ENCODE data around the gene ANXA2R. TPM values are rescaled to one million over a fixed set of nuclear protein-coding genes. Genes with fewer than 3 reads are reported as not detected.

The ANXA2R gene
- total RNA-seq, 1 experiment from 2014 or later, result 2.6 TPM

DNA sequence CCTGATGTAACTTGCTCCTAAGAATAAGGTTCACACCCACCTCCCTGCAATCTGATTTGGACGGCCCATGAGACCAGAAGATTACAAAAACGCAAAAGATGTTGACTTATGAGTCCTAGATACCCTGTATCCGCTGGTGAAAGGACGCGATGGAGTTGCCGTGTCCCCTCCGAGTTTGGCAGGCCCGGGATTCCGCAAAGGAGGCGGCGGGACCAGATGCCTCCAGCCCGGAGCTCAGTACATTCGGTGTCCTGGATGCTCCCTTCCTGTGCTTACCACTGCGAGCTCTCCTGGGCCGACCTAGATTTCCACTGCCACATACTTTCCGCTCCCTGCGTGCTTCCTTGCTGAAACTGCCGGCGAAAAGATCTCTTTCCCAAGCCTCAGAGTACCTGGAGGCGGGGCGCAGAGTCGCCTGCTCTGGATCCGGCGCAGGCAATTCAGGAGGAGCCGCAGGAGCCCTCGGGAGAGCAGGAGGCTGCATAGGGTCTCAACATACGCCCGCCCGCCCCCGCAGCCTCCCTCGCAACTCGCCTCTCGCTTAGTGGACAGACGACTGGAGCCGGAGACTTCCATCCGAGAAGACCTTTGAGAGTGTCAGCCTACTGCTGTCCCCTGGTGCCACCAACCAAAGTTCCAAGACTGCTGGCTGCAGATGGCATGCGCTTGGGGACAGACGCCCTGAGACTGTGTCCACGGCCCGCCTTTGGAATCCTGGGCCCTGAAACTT lies 39.8 kb downstream of the ANXA2R start:
- DNase-seq (ENCODE audit: low read depth), result no peak

DNA sequence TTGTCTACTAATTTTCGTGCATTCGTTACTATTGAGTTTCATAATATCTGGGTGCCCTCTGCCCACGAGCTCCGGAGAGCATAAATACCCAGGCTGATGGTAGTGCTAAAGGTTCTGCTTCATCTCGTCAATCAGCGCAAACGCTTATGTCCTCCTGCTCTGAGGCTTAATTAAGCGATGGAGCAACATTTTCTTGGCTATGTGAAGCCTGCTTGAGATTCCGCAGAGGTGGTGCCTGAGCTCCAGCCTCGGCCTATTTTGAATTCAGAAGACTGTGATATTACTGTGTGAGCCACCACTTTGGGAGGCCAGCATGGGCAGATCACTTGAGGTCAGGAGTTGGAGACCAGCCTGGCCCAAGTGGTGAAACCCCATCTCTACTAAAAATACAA lies 44.8 kb downstream of the ANXA2R start:
- DNase-seq (ENCODE audit: low read depth), result peak; percentile 54

DNA sequence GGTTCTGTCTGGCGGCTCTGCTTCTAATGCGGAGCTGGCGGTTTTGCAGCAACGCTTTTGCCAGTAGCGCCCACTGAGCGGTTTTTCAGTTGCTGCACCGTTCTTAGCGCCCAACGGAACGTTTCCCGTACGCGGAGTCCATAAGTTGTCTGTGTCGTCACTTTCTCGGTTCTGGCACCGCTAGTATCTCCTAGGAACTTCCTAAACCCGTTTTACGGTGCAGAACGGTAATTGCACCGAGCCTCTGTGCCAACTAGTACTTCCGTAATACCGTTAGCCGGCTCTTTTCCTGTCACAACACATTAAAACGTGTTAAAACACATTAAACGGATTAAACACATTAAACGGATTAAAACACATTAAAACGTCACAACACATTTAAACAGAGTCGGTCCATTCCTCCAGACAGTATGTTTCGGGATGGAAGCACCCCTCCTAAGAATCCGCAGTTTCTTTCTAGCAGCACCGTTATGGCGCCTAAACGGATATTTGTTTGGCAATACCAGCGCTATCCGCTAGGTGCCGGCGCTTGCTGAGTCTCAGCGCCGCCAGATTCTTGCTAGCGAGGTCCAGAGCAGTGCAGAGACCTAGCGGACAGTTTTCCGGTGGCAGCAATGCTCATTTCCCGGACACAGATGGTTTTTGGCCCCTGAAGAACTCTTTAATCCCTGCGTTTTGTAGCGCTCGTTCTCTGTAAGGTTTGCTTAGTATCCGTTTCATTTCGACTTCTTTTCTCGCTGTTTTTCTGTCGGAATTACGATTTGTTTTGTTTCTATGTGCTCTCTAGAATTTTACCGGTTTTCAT lies 45.4 kb downstream of the ANXA2R start:
- peak; percentile 84 for DNase-seq (ENCODE audit: low read depth)

DNA sequence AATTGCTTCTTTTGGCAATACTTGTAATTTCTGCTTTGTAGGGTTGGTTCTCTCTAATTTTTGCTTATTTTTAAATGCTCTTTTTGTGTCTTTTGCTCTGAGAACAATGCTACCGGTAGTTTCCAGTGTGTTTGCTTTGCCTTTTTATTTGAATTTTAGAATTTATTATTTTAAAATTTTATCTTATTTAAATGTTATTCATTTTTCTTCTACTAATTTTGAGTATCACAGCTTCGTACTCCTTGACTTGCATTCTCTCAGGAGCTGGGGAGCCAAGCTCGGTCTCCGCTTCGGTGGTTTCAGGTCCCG lies 45.9 kb downstream of the ANXA2R start:
- no peak for DNase-seq (ENCODE audit: low read depth)

DNA sequence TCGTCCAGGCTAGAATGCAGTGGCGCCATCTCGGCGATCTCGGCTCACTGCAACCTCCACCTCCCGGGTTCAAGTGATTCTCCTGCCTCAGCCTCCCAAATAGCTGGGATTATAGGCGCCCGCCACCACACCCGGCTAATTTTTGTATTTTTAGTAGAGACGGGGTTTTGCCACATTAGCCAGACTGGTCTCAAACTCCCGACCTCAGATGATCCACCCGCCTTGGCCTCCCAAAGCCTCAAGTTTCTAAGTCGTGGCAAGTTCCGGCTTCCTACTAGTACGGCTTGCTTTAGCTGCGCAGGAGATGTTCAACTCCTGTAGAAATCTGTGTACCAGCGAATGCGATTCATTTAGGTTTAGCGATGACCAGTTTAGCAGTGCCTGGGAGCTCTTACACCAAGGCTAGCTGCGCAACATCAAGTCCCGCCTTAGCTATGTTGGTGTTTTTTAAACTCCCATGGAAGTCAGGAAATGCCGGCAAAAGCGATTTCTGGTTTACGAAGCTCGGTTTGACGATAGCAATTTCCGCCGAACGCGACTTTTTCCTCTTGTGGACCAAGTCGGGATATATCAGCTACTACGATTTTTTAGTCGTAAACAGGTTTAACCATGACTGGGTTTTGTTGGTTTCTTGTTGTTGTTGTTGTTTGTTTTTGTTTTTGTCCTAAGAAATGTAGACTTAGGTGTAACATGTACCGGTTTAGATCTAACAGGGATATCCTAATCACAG lies 46.4 kb downstream of the ANXA2R start:
- peak; percentile 72 for DNase-seq (ENCODE audit: low read depth)

DNA sequence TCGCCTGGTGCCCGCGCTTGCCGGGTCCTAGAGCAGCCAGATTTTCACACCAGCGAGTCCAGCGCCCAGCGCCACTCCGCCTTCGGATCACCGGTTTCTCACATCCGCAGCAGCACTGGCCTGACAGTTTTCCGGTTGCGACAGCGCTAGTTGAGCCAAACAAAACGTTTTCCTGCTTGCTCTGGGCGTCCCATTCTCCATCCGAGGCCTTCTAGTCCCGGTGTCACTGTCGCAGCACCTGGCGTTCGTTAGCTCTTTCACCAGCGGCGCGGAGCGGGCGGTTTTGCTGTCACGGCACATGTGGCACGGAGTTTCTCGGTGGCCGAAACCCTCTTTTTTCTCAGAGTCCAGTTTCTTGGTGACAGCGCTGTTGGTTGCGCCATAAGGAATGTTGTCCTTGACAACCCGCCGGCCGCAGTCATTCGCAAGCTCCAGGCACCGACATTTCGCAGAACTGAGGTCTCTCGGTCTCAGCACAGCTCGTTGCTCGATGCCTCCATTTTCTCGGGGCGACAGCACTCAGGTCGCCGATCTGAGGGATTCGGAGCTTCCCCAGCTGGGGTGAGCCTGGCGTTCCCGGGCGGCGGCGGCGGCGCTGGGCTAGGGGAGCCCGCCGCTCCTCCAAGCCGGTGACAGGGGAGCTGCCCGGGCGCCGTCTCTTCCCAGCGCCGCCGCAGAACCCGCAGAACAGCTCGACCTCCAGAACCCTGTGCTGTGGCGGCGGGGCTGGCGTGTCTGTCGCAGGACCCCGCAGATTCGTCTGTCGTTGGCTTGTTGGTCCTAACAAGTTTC lies 47.8 kb downstream of the ANXA2R start:
- DNase-seq (ENCODE audit: low read depth), result peak; percentile 85

DNA sequence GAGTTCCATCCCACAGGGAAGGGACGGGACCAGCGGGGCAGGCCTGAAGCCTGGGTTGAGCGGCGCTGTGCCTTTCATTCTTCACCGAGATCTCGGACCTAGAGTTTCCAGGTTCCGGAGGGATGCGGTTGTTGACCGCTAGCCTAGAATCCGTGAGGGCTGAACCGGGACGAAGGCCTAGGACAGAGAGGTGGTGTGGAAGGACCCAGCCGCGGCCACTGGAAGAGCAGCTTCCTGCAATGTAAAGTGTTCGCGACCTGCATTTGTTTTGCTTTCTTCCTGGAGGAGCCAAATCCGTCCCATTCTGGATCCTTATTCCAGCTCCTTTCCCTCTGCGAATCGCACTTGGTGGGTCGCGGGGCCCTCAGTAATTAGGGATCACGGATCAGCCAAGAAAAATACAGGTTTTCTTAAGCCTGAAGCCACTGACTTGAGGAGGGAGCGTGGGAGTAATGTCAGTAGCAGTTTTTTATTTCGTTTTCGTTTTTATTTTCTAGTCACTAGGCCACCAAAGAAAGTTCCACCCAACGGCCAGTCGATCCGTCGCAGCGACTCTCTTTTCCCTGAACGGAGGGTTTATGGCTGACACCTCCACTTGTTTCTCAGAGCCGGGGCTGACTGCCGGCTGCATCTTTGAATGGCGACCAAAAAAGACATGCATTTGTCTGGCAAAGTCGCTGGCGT lies 48.6 kb downstream of the ANXA2R start:
- no peak for DNase-seq (ENCODE audit: low read depth)

DNA sequence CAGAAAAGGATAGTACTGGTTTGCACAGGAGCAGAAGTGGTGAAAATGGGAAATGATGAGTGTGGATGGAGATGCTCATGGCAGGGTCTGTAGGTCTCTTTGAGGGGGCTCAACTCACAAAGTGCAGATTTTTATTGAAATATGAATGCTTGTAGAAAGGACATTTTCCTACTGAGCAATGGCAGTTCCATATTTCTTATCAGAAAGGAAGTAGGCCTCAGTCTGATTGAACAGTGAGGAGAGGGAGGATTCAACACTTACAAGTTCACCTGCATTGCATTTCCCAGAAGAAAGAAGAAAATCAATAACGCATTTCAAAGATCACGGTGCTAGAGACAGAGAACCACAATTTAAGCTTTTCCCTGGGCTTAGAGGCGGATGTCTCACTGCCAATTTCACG lies 49.2 kb downstream of the ANXA2R start:
- no peak for DNase-seq (ENCODE audit: low read depth)

Other genes with a start within 250 kb of the ANXA2R start
- gene SELENOP, start 228.4 kb downstream of the ANXA2R start, total RNA-seq (2014; rRNA removed), result 29.4 and 43.2 TPM in 2 replicates
- gene ZNF131, start 80.6 kb upstream of the ANXA2R start, total RNA-seq (2014; rRNA removed), result 34.5 and 40.5 TPM in 2 replicates
- gene NIM1K, start 151.9 kb upstream of the ANXA2R start, total RNA-seq (2014; rRNA removed), result 1.2 and 2.0 TPM in 2 replicates

Measured in LHCN-M2 (cell line).